HK-2 (cell line): ENCODE data around the gene RSPH10B.
"Not testable (repeated sequence)": the region's sequence is repeated elsewhere in the genome, so short reads cannot be mapped to it uniquely, and the experiment has no call there.

Experiments used
- DNase-seq: peaks from one replicate; pipeline ENCODE4 v3.0.0-alpha.2; 2018; ENCODE audit not compliant: unreplicated experiment

The RSPH10B gene

GRCh38 chr7:5970347-5970911 is at the start of gene RSPH10B:
Gene RSPH10B, minus strand, starts transcription at chr7:5970689. Its CDS starts 3,573 bp downstream, at chr7:5967116.
- DNase-seq, result not testable (repeated sequence)

DNA sequence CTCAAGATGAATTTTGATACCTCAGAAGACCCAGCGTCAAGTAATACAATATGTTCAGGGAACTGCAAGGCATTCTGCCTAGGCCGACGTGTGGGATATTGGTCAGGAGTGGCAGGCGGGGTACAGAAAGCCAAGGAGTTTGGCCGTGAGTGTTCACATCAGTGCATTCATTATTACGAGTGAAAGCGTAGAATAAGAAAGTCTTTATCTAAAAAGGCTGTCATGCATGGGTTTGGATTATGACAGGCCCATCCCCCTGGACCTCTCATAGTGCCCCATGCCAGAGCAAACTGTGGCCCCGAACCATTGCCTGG is 46.1 kb upstream of the RSPH10B start:
- DNase-seq, result no peak

DNA sequence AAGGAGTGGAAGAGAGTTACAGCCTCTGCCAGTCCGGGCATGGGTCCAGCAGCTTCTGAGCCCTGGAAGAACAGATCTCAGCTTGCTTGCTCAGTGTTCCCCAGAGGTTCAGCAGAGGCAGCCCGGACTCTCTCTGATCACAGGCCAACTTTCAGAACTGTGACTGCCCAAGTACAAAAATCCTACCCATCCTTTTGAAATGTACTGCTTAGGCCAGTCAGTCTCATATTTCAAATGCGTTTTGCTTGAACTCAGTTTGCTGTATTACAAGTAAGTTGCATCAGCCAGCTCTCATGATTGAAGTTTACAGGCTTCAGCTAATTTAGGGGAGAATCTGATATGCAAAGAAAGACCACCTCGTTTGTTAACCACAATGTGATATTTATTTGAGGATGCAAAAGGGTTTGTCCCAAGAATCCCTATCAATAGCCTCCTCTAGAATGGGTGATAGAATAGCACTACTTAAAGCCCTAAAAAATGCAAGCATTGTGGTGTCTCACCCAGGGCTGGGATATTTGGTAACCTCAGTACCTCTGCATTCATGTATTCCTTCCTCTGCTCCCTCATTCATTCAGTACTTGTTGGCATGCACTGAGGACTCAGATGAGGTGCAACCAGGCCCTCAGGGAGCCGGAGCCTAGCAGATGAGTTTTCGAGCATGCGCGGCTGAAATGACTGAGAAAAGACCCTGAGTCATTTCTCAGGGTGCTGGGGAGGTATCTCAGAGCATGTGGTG is 45.6 kb upstream of the RSPH10B start:
- no peak for DNase-seq

- DNase-seq, result no peak
Measured at GRCh38 chr7:6012355-6013104, 42.0 kb upstream of the RSPH10B start.

GRCh38 chr7:6011541-6011940 is 41.1 kb upstream of the RSPH10B start:
- DNase-seq, result no peak

- not testable (repeated sequence) for DNase-seq
Measured at GRCh38 chr7:6010370-6010769, 39.9 kb upstream of the RSPH10B start.

DNA sequence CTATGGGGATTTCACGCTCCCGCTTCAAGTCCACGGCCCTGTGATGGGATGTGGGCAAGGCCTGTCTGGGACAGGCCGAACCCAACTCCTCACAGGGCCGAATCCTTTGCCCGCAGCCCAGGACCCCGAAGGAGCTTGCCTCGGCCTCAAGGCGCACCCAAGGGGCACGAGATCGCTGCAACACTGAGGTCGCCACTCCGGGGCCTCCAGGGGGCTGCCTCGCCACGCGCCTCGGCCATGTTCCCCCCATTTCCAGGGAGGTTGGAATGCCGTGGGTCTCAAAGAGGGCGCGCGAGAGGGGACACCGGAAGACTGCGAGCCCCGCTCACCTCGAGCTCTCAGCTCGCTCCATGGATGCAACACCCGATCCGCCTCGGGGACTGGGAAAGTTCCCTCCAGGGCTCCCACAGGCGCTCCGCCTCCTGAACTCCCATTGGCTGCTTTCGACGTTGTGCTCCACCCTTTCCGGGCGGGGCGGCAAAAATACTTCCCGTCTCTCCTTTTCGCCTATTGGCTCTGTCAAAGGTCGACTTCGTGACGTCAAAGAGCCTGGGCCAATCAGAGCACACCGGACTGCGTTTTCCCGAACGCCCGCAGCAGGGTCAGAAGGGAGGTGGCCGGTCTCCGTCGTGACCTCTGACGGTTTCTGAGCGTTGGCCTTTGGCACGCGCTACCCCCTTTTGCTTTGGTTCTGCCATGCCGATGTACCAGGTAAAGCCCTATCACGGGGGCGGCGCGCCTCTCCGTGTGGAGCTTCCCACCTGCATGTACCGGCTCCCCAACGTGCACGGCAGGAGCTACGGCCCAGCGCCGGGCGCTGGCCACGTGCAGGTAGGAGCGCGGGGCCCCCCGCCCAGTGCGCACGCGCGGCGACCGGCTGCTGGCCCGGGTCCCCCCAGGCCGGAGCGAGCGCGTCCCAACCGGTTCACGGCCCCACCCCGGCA is 38.5 kb upstream of the RSPH10B start, which contains the start of the genes AIMP2 and PMS2:
AIMP2 (plus strand) TSS at position 605 of the 944 bp plus-strand sequence; CDS start at position 697, 92 bp downstream.
PMS2 (minus strand) TSS at position 382 of the 944 bp plus-strand sequence; CDS start at position 352, 30 bp downstream.
- DNase-seq, result peak; percentile 98

DNA sequence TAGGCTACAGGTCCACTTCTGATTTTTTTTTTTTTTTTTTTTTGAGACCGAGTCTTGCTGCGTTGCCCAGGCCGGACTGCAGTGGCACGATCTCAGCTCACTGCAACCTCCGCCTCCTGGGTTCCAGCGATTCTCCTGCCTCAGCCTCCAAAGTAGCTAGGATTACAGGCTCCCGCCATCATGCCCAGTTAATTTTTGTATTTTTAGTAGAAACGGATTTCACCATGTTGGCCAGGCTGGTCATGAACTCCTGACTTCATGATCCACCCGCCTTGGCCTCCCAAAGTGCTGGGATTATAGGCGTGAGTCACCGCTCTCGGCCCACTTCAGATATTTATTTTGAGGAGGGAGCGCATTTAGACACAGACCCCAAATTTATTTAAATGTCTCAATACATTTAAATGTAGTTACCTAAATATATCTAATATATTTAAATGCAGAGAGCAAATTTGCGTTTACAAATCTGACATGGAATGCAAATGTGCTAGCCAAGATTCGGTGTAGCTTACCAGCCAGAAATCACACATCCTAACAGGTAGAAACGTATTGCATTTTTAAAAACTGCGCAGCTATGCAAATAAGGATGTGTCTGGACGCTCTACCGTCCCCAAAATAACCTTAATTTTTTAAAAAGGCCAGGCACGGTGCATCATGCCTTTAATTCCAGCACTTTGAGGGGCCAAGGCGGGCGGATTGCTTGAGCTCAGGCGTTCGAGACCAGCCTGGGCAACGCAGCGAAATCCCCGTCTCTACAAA is 37.5 kb upstream of the RSPH10B start:
- peak; percentile 28 for DNase-seq

- DNase-seq, result no peak
Measured at GRCh38 chr7:6007386-6007785, 36.9 kb upstream of the RSPH10B start.

- DNase-seq, result peak; percentile 25
Measured at GRCh38 chr7:5997210-5997808, 26.8 kb upstream of the RSPH10B start.

- DNase-seq, result not testable (repeated sequence)
Measured at GRCh38 chr7:5987061-5987460, 16.6 kb upstream of the RSPH10B start.

DNA sequence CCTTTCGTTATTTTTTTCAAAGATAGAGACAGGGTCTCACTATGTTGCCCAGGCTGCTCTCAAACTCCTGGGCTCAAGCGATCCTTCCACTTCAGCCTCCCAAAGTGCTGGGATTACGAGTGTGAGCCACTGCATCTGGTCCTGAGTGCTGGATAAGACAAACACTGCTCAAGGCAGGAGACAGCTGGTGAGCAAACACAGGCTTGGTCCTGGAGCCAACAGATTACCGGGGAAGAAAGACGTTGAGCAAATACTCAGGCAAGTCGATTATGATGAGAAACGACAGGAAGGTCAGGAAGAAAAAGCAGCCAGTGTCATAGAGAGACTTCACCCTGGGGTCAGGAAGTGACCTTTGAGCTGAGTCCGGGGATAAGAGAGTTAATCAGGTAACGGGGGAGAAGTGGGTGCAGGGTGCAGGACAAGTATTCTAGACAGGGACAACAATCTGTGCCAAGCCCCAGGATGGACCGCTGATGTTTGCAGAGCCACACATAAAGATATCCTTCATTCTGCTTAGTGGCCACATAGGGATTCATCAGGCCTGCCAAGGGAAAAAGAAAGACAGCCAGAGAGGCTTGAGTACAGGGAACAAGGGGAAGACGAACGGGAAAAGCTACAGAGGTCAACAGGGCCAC is 9.3 kb upstream of the RSPH10B start:
- DNase-seq, result not testable (repeated sequence)

GRCh38 chr7:5973580-5973979 is 3.1 kb upstream of the RSPH10B start:
- DNase-seq, result not testable (repeated sequence)

DNA sequence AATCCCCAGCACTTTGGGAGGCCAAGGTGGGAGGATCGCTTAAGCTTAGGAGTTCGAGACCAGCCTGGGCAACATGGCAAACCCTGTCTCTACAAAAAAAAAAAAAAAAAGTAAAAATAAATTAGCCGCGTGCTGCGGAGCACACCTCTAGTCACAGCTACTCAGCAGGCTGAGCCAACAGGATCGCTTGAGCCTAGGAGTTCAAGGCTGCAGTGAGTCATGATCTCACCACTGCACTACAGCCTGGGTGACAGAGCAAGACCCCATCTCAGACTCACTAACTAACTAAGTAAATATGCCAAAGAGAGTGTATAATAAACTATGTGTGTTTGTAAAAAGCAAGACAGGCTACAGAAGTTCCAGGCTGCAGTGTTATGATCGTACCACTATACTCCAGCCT is 6.7 kb downstream of the RSPH10B start:
- DNase-seq, result not testable (repeated sequence)

GRCh38 chr7:5963205-5963604 is 7.3 kb downstream of the RSPH10B start:
- not testable (repeated sequence) for DNase-seq

GRCh38 chr7:5934945-5935450 is 35.5 kb downstream of the RSPH10B start:
- DNase-seq, result not testable (repeated sequence)

DNA sequence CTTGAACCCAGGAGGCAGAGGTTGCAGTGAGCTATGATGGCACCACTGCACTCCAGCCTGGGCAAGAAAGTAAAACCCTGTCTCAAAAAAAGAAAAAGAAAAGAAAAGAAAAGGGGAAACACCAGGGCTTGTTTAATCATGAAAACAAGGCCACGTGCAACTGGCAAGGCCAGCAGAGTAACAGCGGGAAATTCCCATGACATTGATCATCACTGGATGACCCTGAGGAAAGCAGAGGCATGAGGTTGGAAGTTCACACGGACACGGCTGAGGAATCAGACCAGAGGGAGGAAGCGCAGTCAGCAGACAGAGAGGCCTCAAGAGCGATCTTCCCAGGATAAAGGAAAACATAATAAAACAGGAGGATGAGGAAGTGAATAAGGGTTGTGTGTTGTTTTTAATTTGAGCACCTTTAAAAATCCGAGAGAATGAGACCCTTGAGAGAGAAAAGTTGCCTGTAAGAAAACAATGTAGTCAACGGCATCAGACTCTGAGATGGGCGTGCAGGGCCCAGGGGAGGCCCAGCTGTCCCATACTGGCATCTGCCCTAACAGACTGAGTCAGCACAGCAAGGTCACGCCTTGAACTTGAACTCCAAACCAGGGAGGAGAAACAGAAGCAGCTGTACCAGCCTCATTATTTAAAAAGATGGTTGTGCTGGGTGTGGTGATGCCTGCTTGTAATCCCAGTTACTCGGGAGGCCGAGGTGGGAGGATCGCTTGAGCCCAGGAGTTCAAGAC is 38.4 kb downstream of the RSPH10B start:
- DNase-seq, result peak; percentile 19

DNA sequence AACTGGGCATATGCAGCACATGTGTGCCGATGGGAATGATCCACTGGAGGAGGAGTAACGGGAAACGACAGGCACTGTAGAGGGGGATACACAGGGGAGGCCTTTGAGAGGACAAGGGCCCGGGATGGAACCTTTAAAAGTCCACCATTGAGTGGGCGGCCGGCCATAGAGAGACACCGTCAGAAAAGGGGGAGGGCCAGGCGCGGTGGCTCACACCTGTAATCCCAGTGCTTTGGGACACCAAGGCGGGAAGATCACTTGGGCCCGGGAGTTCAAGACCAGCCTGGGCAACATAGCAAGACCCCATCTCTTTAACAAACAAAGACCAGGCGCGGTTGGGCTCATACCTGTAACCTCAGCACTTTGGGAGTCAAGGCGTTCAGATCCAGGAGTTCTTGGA is 39.2 kb downstream of the RSPH10B start:
- not testable (repeated sequence) for DNase-seq

DNA sequence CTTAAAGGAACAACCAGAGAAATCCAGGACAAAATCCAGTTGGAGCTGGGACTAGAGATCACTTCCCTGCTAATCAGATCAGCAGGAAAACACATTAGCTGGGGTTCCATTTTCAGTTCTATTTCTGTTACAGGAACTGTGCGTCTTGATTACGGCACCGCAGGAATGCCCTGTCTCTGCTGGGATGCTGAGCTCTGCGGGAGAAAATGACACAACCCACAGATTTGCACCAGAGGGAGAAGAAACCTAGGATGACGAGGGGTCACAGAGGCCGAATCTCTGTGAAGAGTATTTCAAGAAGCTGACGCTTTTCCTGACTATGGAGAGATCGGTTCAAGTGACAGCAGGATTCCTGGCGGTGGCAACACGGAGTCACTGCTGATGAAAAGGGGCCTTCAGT is 40.2 kb downstream of the RSPH10B start:
- DNase-seq, result not testable (repeated sequence)
